Gastroesophageal sphincter (tissue), 4 donors: ENCODE measurements around the gene SLC12A8. TPM values are rescaled to one million over a fixed set of nuclear protein-coding genes. Genes with fewer than 3 reads are reported as not detected.

ENCODE experiments used
- ATAC-seq: fragments of 150-250 bp; one replicate; pipeline ENCODE4 v1.9.1; 2016; ENCODE audit warnings: mild to moderate bottlenecking, moderate library complexity
- H3K27ac ChIP-seq, 4 donors: fragments of 200-600 bp; sonication (generic) in 3 of 4; 1 replicate in 3 of 4; 2 replicates in 1 of 4; pipeline ENCODE4 v1.5.1; 2016 to 2019
- H3K27me3 ChIP-seq: fragments of 200-600 bp; sonication (generic); one replicate; pipeline ENCODE4 v1.5.1; 2019
- H3K36me3 ChIP-seq, 2 donors: fragments of 200-600 bp; sonication (generic); one replicate each; pipeline ENCODE4 v1.5.1; 2019; ENCODE audit warnings: control low read depth in 1 of 2
- H3K4me1 ChIP-seq, 3 donors: fragments of 200-600 bp; sonication (generic); 1 replicate in 2 of 3; 2 replicates in 1 of 3; pipeline ENCODE4 v1.5.1; 2016 to 2019; ENCODE audit warnings: control low read depth in 2 of 3
- H3K4me3 ChIP-seq, 2 donors: fragments of 200-600 bp; sonication (generic); one replicate each; pipeline ENCODE4 v1.5.1; 2019; ENCODE audit warnings: mild to moderate bottlenecking in 1 of 2, moderate library complexity in 1 of 2
- H3K9me3 ChIP-seq, 3 donors: fragments of 200-600 bp; sonication (generic); one replicate each; pipeline ENCODE4 v1.5.1; 2017 to 2019; ENCODE audit warnings: control low read depth in 2 of 3
- CTCF ChIP-seq, 4 experiments: fragments of 200-600 bp in 2 of 4; fragments of 450-650 bp in 2 of 4; sonication (generic) in 1 of 4; IDR thresholded peaks; one replicate each; pipeline ENCODE4 v1.5.1; 2017 to 2019; ENCODE audit warnings: antibody characterized with exemption in 4 of 4, mild to moderate bottlenecking in 2 of 4, moderate library complexity in 2 of 4
- EP300 ChIP-seq: sonication (generic); formaldehyde crosslinking; IDR thresholded peaks from one replicate; pipeline ENCODE4 v1.6.1; 2017; ENCODE audit warnings: antibody characterized with exemption, mild to moderate bottlenecking
- POLR2A ChIP-seq, 2 donors: fragments of 450-650 bp; IDR thresholded peaks; one replicate each; pipeline ENCODE4 v1.6.1; 2017; ENCODE audit warnings: antibody characterized with exemption in 2 of 2, mild to moderate bottlenecking in 2 of 2, moderate library complexity in 1 of 2
- POLR2AphosphoS5 ChIP-seq: sonication (generic); formaldehyde crosslinking; IDR thresholded peaks from one replicate; pipeline ENCODE4 v1.6.1; 2017; ENCODE audit warnings: antibody characterized with exemption
- WGBS, 2 donors: methylation state at CpG; one replicate each; pipeline ENCODE4 v1.1.5; 2018; ENCODE audit warnings: low coverage in 1 of 2; 5-methylcytosine and 5-hydroxymethylcytosine counted together
- total RNA-seq, 4 donors: library from RNA; depleted of rRNA; stranded (reverse); fragments of >200 nt; gene quantifications; one replicate each; pipeline ENCODE4 v1.1.0, GENCODE V29; 2016

Gene SLC12A8
- total RNA-seq, 4 donors from 2014 or later = 0.13 to 2.3 (median 0.54) TPM; not detected in 1

GRCh38 chr3:125076464-125076863 lies 136.1 kb downstream of the SLC12A8 start:
- Histone ChIP-seq H3K27ac (no peak overlapping the region), H3K9me3 (no peaks in the 10 kb centered on the region), H3K27me3 (no peaks in the 10 kb centered on the region), H3K36me3 (no peaks in the 10 kb centered on the region), H3K4me1 (no peaks in the 10 kb centered on the region), H3K4me3 (no peak overlapping the region)
- WGBS, 2 donors = 33% methylated on average over 1 of the region's 1 CpG; no CpG with 5 or more reads in 1 of the 2 donors
- ATAC-seq = no peak
- TF ChIP-seq POLR2AphosphoS5 (no peak), POLR2A (IDR thresholded peaks at IDR 0.05) (no peak)

GRCh38 chr3:125075738-125076137 lies 136.8 kb downstream of the SLC12A8 start:
- Histone ChIP-seq H3K4me3 (no peak overlapping the region), H3K27me3 (no peaks in the 10 kb centered on the region), H3K4me1 (no peaks in the 10 kb centered on the region), H3K27ac (no peak overlapping the region), H3K36me3 (no peaks in the 10 kb centered on the region), H3K9me3 (no peaks in the 10 kb centered on the region)
- TF ChIP-seq POLR2A (IDR thresholded peaks at IDR 0.05) = no peak
- TF ChIP-seq CTCF (IDR thresholded peaks at IDR 0.05) = no peak
- TF ChIP-seq POLR2AphosphoS5 = no peak
- TF ChIP-seq EP300 = no peak
- 86% methylated on average over 1 of the region's 3 CpGs; no CpG with 5 or more reads in 1 of the 2 donors for WGBS, 2 donors
- no peak for ATAC-seq

GRCh38 chr3:125073390-125073905 lies 139.1 kb downstream of the SLC12A8 start:
- 80 to 100% methylated on average over 1 to 2 of the region's 7 CpGs for WGBS, 2 donors
- Histone ChIP-seq H3K36me3 (no peaks in the 10 kb centered on the region), H3K4me1 (no peaks in the 10 kb centered on the region), H3K9me3 (no peaks in the 10 kb centered on the region), H3K4me3 (no peak overlapping the region), H3K27me3 (no peaks in the 10 kb centered on the region), H3K27ac (no peak overlapping the region)
- TF ChIP-seq POLR2A (IDR thresholded peaks at IDR 0.05) (no peak), POLR2AphosphoS5 (no peak), CTCF (IDR thresholded peaks at IDR 0.05) (no peak), EP300 (no peak)
- ATAC-seq = no peak

- TF ChIP-seq POLR2AphosphoS5 (no peak), POLR2A (IDR thresholded peaks at IDR 0.05) (no peak), CTCF (IDR thresholded peaks at IDR 0.05) (no peak)
- Histone ChIP-seq H3K36me3 (no peaks in the 10 kb centered on the region), H3K27ac (no peak overlapping the region), H3K9me3 (no peaks in the 10 kb centered on the region), H3K4me1 (no peaks in the 10 kb centered on the region), H3K27me3 (no peaks in the 10 kb centered on the region), H3K4me3 (no peak overlapping the region)
- WGBS, 2 donors = 73 to 91% methylated on average over 3 to 4 of the region's 4 CpGs
- no peak for ATAC-seq
Measured at GRCh38 chr3:125072749-125073389, 139.7 kb downstream of the SLC12A8 start.

GRCh38 chr3:125072301-125072700 lies 140.2 kb downstream of the SLC12A8 start:
- H3K4me3 ChIP-seq = no peak overlapping the region
- TF ChIP-seq EP300 (no peak), CTCF (IDR thresholded peaks at IDR 0.05) (no peak), POLR2AphosphoS5 (no peak), POLR2A (IDR thresholded peaks at IDR 0.05) (no peak)
- ATAC-seq = no peak

More at GRCh38 chr3:125072301-125072700, 140.2 kb downstream of the SLC12A8 start:
- Histone ChIP-seq H3K27me3 (no peaks in the 10 kb centered on the region), H3K4me1 (no peaks in the 10 kb centered on the region), H3K27ac (no peak overlapping the region), H3K36me3 (no peaks in the 10 kb centered on the region), H3K9me3 (no peaks in the 10 kb centered on the region)
